Inflammatory macrophage treated with lipopolysaccharide for 4 hours (primary cell): ENCODE results near the gene SARS2.
"Not testable (repeated sequence)": the region's sequence is repeated elsewhere in the genome, so short reads cannot be mapped to it uniquely, and the experiment has no call there.

ENCODE experiments used
- DNase-seq: peaks from one replicate; pipeline ENCODE4 v3.0.0-alpha.2; 2020

Gene SARS2

GRCh38 chr19:38929929-38930775 lies at the start of gene SARS2:
SARS2 (minus strand) TSS chr19:38930763; CDS start chr19:38930736, 27 bp downstream.
- peak; percentile 93 for DNase-seq

GRCh38 chr19:38979812-38980211 lies 49.2 kb upstream of the SARS2 start:
- no peak for DNase-seq

GRCh38 chr19:38978326-38978689 lies 47.7 kb upstream of the SARS2 start:
- no peak for DNase-seq

DNA sequence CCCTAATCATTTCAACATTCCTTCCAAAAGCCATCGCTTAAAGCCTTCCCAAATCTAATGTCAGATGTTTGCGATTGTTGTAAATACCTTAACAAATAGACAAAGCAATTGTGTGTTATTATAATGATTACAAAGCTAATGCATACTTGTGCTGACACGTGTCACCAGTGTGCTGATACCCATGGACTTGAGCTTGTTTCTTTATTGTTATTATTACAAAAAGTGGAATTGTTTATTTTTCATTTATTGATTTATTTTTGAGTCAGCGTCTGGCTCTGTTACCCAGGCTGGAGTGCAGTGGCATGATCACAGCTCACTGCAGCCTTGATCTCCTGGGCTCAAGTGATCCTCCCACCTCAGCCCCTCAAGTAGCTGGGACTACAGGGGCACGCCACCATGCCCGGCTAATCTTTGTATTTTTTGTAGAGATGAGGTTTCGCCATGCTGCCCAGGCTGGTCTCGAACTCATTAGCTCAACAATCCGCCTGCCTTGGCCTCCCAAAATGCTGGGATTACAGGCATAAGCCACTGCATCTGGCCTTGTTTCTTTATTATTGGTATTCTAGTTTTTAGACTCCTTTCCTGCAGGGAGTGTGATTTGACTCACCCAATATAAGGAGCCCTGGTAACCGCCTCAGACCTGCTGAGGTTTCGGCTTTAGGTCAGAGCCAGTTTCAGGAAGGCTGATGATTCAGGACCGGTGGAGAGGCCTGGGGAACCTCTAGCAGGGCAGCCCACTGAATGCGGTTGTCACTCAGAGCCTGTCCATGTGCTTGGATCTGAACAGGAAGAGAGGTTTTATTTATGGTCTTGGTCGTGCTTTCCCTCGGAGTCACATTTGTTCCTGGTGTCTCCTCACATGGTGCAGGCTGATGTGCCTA lies 47.1 kb upstream of the SARS2 start:
- no peak for DNase-seq

DNA sequence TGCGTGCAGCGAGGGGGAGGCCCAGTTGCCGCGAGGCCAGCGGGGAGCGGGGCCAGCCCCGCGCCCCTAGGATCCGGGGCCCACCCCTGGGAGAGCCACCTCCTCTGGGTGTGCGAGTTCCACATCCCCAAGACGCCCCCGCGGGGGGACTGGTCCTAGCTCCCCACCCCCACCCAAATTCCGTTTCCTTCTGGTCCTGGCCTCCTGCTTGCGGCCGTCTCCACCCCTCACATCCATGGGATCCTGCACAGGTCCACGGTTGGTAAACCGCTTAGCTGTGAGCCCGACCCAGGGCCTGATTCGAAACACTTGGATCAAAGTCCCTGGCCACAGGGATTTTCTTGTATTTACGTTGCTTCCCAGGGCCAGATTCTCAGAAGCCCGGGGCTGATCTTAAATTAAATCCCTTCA lies 45.3 kb upstream of the SARS2 start:
- no peak for DNase-seq

- no peak for DNase-seq
Measured at GRCh38 chr19:38975214-38975860, 44.8 kb upstream of the SARS2 start, which contains the start of gene FBXO17. FBXO17 (minus strand) TSS chr19:38975742; CDS start chr19:38950319, 25,423 bp downstream.

GRCh38 chr19:38974624-38975213 lies 44.2 kb upstream of the SARS2 start:
- no peak for DNase-seq

DNA sequence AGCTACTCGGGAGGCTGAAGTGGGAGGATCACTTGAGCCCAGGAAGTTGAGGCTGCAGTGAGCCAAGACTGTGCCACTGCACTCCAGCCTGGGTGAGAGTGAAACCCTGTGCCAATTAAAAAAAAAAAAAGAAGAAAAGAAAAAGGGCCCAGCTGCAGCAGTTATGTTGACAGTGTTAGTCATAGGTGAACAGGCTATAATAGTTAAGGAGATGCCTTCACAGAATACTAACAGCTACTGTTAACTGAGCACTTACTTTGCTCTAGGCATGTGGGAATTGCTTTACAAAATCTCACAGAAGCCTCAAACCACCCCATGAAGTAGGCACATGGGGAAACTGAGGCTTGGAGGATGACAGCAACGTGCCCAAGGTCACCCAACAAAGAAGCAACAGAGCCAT lies 41.1 kb upstream of the SARS2 start:
- no peak for DNase-seq

GRCh38 chr19:38970664-38971532 lies 40.3 kb upstream of the SARS2 start:
- no peak for DNase-seq

- DNase-seq: not testable (repeated sequence)
Measured at GRCh38 chr19:38966149-38966548, 35.6 kb upstream of the SARS2 start.

DNA sequence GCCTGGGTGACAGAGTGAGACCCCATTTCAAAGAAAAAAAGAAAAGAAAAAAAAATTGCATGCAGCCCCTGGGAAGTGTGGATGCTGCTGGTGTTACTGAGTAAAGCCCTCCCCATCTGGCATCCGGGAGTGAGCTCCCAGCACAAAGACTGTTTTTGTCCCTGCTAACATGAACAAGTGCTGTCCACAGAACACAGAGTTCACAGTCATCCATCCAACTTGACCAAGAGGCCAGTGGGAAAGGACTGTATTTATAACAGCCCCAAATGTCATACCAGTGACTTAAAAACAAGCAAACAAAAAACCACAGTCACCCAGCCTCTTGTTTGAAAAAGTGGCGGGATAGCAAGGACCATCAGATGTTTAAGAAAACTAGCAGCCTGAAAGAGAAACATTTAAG lies 34.2 kb upstream of the SARS2 start:
- DNase-seq: no peak

GRCh38 chr19:38959618-38960017 lies 29.1 kb upstream of the SARS2 start:
- no peak for DNase-seq

DNA sequence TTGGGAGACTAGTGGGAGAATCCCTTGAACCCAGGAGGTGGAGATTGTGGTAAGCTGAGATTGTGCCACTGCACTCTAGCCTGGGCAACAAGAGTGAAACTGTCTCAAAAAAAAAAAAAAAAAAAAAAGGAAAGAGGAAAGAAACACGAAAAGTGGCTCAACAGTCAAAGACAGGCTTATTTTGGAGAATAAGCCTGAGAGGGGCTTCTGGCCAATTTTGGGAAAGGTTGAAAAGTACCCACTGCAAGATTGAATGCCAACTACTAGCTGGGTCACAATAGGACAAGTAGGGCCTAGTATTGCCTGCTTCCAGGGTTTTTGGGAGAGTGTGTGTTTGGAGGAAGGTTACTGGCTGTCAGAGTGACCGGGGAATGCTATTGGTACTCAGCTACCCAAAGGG lies 27.7 kb upstream of the SARS2 start:
- DNase-seq: no peak

DNA sequence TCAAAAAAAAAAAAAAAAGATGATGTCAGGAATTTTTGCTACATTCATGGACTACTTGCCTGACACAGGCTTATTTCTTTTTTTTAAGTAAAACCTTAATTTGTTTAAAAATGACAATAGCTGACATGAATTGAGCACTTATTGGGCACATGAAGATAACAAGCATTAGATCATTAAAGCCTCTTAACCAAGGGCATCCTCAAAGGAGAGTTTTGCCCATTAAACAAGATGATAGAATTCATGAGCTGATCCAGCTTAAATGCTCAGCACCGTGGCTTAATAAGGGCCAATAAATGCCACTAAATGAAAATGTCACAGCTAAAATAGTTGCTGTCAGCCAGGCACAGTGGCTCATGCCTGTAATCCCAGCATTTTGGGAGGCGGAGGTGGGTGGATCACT lies 25.7 kb upstream of the SARS2 start:
- no peak for DNase-seq

DNA sequence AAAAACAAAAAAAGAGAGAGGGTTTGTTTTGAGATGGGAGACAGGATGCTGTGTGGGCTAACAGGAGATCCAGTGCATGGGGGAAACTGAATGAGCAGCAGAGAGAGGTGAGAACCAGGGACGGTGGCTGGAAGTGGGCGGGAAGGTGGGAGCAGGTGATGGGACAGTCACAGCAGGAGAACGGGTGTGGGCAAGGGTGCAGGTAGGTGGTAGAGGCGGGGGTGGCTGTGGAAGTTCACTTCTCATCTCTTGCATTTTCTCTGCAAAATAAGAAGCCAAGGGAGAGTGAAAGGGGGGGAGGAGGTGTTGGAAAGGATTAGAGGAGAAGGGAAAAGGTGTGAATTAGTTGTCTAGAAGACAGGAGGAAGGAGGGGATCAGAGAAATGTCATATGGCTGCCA lies 23.1 kb upstream of the SARS2 start:
- DNase-seq: no peak

DNA sequence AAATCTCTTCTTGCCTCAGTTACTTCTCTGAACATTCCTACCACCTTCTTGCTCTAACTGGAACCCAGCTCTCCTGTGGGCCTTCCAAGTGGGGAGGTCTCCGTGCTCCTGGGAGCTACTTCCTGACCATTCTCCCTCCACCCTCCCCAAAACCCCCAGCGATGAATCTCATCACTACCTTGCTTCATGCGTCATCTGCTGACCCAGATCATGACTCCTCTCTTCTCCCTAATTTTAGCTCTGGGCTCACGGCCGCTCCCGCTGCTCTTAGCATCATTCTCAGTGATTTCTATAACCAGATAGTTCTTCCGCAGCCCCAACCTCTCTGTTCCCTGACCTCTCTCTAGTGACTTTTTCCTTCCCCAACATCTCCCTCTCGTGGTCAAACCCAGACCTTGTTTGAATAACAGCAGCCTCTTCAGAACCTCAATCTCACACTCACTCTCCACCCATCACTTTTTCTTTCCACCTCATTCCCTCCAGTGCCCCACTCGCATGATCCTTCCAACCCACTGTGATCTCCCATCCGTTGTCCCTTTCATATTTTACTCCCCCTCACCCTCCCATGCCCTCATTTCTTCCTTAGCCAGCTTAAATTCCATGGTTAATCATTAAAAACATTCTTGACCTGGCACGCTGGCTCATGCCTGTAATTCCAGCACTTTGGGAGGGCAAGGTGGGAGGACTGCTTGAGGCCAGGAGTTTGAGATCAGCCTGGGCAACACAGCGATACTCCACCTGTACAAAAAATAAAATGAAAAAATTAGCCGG lies 22.0 kb upstream of the SARS2 start:
- DNase-seq: peak; percentile 35

DNA sequence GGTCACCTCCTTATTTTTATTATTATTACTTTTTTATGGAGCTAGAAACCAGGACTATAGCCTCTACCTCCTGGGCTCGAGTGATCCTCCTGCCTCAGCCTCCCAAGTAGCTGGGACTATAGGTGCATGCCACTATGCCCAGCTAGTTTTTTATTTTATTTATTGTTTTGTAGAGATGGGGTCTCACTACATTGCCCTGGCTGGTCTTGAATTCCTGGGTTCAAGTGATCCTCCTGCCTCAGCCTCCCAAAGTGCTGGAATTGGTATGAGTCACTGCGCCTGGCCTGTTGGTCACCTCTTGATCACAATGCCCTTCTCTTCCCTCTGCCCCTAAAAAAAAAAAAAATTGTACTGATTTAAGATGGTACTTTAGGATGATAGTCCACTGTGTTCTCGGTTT lies 20.6 kb upstream of the SARS2 start:
- no peak for DNase-seq

DNA sequence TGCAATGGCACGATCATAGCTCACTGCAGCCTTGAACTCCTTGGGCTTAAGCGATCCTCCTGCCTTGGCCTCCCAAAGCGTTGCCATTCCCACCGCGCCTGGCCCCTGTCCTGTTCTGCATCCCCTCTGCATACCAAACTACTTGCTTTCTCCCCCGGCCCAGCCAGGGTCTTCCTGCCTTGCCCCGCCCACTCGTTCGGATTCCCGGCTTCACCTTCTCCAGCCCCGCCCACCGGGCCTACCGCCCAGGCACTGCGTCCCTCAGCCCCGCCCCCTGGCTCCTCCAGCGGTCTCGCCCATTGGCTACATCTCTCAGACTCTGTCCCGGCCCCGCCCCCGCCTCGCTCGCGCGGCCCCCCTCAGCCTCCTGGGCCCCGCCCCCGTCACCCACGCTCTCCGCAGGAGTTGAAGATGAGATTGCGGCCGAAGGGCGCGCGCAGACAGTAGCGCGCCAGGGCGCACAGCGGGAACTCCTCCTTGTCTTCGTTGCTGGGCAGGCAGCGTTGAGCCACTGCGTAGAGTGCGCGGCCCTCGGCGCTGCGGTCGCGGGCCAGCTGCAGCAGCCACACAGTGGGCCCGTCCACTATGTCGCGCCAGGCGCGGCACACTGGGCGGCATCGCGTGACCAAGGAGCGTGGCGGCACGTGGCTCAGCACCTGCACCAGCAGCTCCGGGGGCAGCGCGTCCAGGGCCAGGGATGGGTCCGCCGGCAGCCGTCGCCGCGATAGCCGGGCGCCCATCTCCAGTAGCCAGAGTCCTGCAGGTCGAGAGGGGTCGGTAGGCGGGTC lies 19.2 kb upstream of the SARS2 start:
- DNase-seq: peak; percentile 79

DNA sequence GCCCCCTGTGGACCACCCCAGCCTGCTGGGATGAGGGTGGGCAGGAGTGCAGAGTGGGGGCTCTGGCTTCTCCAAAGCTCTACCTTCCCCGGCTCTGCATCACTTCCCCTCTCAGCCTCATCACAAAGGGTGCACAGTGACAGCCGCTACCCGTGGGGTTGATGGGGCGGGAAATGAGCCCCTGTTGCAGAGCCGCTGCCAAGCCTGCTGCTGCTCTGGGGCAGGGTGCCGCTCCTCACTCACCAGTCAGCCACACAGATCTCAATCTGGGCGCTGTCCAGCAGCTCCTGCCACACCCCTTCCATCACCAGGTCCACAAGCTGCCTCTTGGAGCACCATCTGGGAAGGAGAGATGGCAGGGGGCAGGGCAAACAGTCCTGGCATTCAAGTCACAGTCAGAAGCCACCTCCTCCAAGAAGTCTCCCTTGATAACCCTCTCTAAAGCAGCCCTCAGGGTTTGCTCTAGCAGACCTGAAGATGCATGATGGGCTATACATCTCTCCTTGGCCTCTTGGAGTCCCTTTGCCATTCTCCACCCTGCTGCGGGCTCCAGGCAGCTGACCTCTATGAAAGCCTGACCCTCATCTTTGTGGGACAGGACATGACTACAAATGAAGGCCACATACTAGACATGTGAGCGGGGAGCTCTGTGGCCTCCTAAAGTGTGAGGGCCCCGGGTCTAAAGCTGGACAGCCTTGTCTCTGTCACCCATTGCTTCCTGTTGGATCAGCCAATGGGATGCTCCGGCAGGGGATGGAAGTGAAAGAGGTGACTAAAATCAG lies 15.9 kb upstream of the SARS2 start:
- DNase-seq: no peak
